ENCODE data around the gene TUBGCP6. TPM values are rescaled to one million over a fixed set of nuclear protein-coding genes. Genes with fewer than 3 reads are reported as not detected.

TUBGCP6 gene
- total RNA-seq, 3 donors from 2014 or later: 34.2 to 66.2 (median 59.6) TPM

GRCh38 chr22:50280022-50280707 is 35.3 kb upstream of the TUBGCP6 start:
- no peak for DNase-seq (ENCODE audit: low spot score in 2 of 2)
- Histone ChIP-seq H3K4me3 (no peak overlapping the region), H3K36me3 (peaks cover 22% of the 10 kb centered on the region), H3K4me1 (peaks cover 0 to 5% of the 10 kb centered on the region in 2 donors), H3K9me3 (no peaks in the 10 kb centered on the region), H3K27me3 (no peaks in the 10 kb centered on the region), H3K27ac (no peak overlapping the region)
- TF ChIP-seq CTCF (IDR thresholded peaks at IDR 0.05) (no peak), POLR2A (IDR thresholded peaks at IDR 0.05) (no peak), POLR2AphosphoS5 (IDR thresholded peaks at IDR 0.05) (no peak)
- intact Hi-C loops (cut with DNase I; ENCODE audit: low total_unique reads): no loop called here

- DNase-seq (ENCODE audit: low spot score in 2 of 2): no peak
- no peak overlapping the region for H3K4me3 ChIP-seq
- intact Hi-C loops (cut with DNase I; ENCODE audit: low total_unique reads): no loop called here
- no peaks in the 10 kb centered on the region for H3K27me3 ChIP-seq
- peaks cover 22% of the 10 kb centered on the region for H3K36me3 ChIP-seq
- H3K27ac ChIP-seq: no peak overlapping the region
- peaks cover 0 to 5% of the 10 kb centered on the region in 2 donors for H3K4me1 ChIP-seq
- no peaks in the 10 kb centered on the region for H3K9me3 ChIP-seq
- no peak for TF ChIP-seq POLR2A (IDR thresholded peaks at IDR 0.05)
- no peak for TF ChIP-seq CTCF (IDR thresholded peaks at IDR 0.05)
- no peak for TF ChIP-seq POLR2AphosphoS5 (IDR thresholded peaks at IDR 0.05)
Measured at GRCh38 chr22:50278956-50279619, 34.3 kb upstream of the TUBGCP6 start.

GRCh38 chr22:50278461-50278860 is 33.6 kb upstream of the TUBGCP6 start:
- DNase-seq (ENCODE audit: low spot score in 2 of 2): no peak
- H3K36me3 ChIP-seq: peaks cover 22% of the 10 kb centered on the region
- peaks cover 0 to 5% of the 10 kb centered on the region in 2 donors for H3K4me1 ChIP-seq
- H3K9me3 ChIP-seq: no peaks in the 10 kb centered on the region
- no peaks in the 10 kb centered on the region for H3K27me3 ChIP-seq
- H3K4me3 ChIP-seq: no peak overlapping the region
- intact Hi-C loops (cut with DNase I; ENCODE audit: low total_unique reads): no loop called here
- no peak for TF ChIP-seq CTCF (IDR thresholded peaks at IDR 0.05)
- no peak for TF ChIP-seq POLR2AphosphoS5 (IDR thresholded peaks at IDR 0.05)
- no peak for TF ChIP-seq POLR2A (IDR thresholded peaks at IDR 0.05)
- no peak overlapping the region for H3K27ac ChIP-seq

GRCh38 chr22:50277761-50278160 is 32.9 kb upstream of the TUBGCP6 start:
- Histone ChIP-seq H3K4me1 (peaks cover 0 to 5% of the 10 kb centered on the region in 2 donors), H3K4me3 (no peak overlapping the region), H3K36me3 (peaks cover 22% of the 10 kb centered on the region), H3K27ac (no peak overlapping the region), H3K27me3 (no peaks in the 10 kb centered on the region), H3K9me3 (no peaks in the 10 kb centered on the region)
- no peak for DNase-seq (ENCODE audit: low spot score in 2 of 2)
- TF ChIP-seq POLR2A (IDR thresholded peaks at IDR 0.05): no peak
- TF ChIP-seq CTCF (IDR thresholded peaks at IDR 0.05): no peak
- no peak for TF ChIP-seq POLR2AphosphoS5 (IDR thresholded peaks at IDR 0.05)
- intact Hi-C loops (cut with DNase I; ENCODE audit: low total_unique reads): no loop called here

- Histone ChIP-seq H3K4me1 (peaks cover 4 to 11% of the 10 kb centered on the region in 2 donors), H3K4me3 (no peak overlapping the region), H3K36me3 (peaks cover 22% of the 10 kb centered on the region), H3K27ac (peak overlapping the region in 1 of 2 donors; percentile 58), H3K9me3 (no peaks in the 10 kb centered on the region), H3K27me3 (no peaks in the 10 kb centered on the region)
- DNase-seq (ENCODE audit: low spot score in 2 of 2): peak in 1 of 2 donors; percentile 69
- no peak for TF ChIP-seq POLR2AphosphoS5 (IDR thresholded peaks at IDR 0.05)
- TF ChIP-seq CTCF (IDR thresholded peaks at IDR 0.05): no peak
- no peak for TF ChIP-seq POLR2A (IDR thresholded peaks at IDR 0.05)
- intact Hi-C loops (cut with DNase I; ENCODE audit: low total_unique reads): no loop called here
Measured at GRCh38 chr22:50276143-50276542, 31.3 kb upstream of the TUBGCP6 start.

Measured in breast epithelium (tissue), 4 donors.